H9 (cell line): ENCODE data around the gene SMIM32. TPM values are rescaled to one million over a fixed set of nuclear protein-coding genes. Genes with fewer than 3 reads are reported as not detected.

Source experiments
- DNase-seq: peaks from one replicate; pipeline ENCODE4 v3.0.0-alpha.2; 2017
- H2AFZ ChIP-seq: one replicate; pipeline ENCODE4 v1.6.1; 2013; ENCODE audit warnings: mild to moderate bottlenecking, low read length, control low read depth, moderate library complexity
- H2AK5ac ChIP-seq: 2 replicates; pipeline ENCODE4 v1.6.1; 2013; ENCODE audit warnings: low read length, control low read depth, mixed read lengths; ENCODE audit not compliant: insufficient read length
- H2BK120ac ChIP-seq: one replicate; pipeline ENCODE4 v1.6.1; 2013; ENCODE audit warnings: low read depth, mild to moderate bottlenecking, low read length, control low read depth, inconsistent platforms; ENCODE audit not compliant: poor library complexity, severe bottlenecking
- H2BK12ac ChIP-seq: 2 replicates; pipeline ENCODE4 v1.6.1; 2013; ENCODE audit warnings: low read length, control low read depth, mixed read lengths, low read depth; ENCODE audit not compliant: insufficient read length
- H2BK15ac ChIP-seq: 2 replicates; pipeline ENCODE4 v1.6.1; 2013; ENCODE audit warnings: low read depth, low read length, control low read depth
- H2BK20ac ChIP-seq: one replicate; pipeline ENCODE4 v1.6.1; 2013; ENCODE audit warnings: low read depth, mild to moderate bottlenecking, low read length, control low read depth, inconsistent platforms; ENCODE audit not compliant: poor library complexity, severe bottlenecking
- H2BK5ac ChIP-seq: 2 replicates; pipeline ENCODE4 v1.6.1; 2013; ENCODE audit warnings: low read length, control low read depth, mixed read lengths; ENCODE audit not compliant: insufficient read length
- H3K14ac ChIP-seq: 2 replicates; pipeline ENCODE4 v1.6.1; 2013; ENCODE audit warnings: low read length, control low read depth; ENCODE audit not compliant: insufficient read depth
- H3K18ac ChIP-seq: 2 replicates; pipeline ENCODE4 v1.6.1; 2013; ENCODE audit warnings: low read depth, mild to moderate bottlenecking, mixed read lengths, low read length, control low read depth; ENCODE audit not compliant: insufficient read length
- H3K23ac ChIP-seq: 2 replicates; pipeline ENCODE4 v1.6.1; 2013; ENCODE audit warnings: low read length, control low read depth, mixed read lengths, low read depth; ENCODE audit not compliant: insufficient read length
- H3K23me2 ChIP-seq: 2 replicates; pipeline ENCODE4 v1.6.1; 2013; ENCODE audit warnings: low read depth, mild to moderate bottlenecking, mixed read lengths, low read length, control low read depth; ENCODE audit not compliant: insufficient read length, poor library complexity, severe bottlenecking
- H3K27ac ChIP-seq: 2 replicates; pipeline ENCODE4 v1.5.1; 2013; ENCODE audit warnings: low read length, control low read depth, mixed read lengths, low read depth; ENCODE audit not compliant: insufficient read length
- H3K27me3 ChIP-seq: 2 replicates; pipeline ENCODE4 v1.6.1; 2013; ENCODE audit warnings: low read length, control low read depth, inconsistent platforms; ENCODE audit not compliant: insufficient read depth
- H3K4ac ChIP-seq: 2 replicates; pipeline ENCODE4 v1.6.1; 2013; ENCODE audit warnings: low read depth, mild to moderate bottlenecking, control low read depth, inconsistent platforms, low read length, moderate library complexity
- H3K4me1 ChIP-seq: 2 replicates; pipeline ENCODE4 v1.6.1; 2013; ENCODE audit warnings: low read length, control low read depth, inconsistent platforms; ENCODE audit not compliant: insufficient read depth
- H3K4me2 ChIP-seq: 2 replicates; pipeline ENCODE4 v1.6.1; 2013; ENCODE audit warnings: low read length, control low read depth, mixed read lengths; ENCODE audit not compliant: insufficient read length, insufficient read depth
- H3K56ac ChIP-seq: 2 replicates; pipeline ENCODE4 v1.6.1; 2013; ENCODE audit warnings: low read depth, mild to moderate bottlenecking, mixed read lengths, low read length, control low read depth; ENCODE audit not compliant: insufficient read length
- H3K79me1 ChIP-seq: 2 replicates; pipeline ENCODE4 v1.6.1; 2013; ENCODE audit warnings: low read depth, mild to moderate bottlenecking, moderate library complexity, low read length, control low read depth, inconsistent platforms; ENCODE audit not compliant: insufficient read depth, poor library complexity, severe bottlenecking
- H3K79me2 ChIP-seq: 2 replicates; pipeline ENCODE4 v1.6.1; 2013; ENCODE audit warnings: low read length, control low read depth, inconsistent platforms; ENCODE audit not compliant: insufficient read depth
- H3K9ac ChIP-seq: 2 replicates; pipeline ENCODE4 v1.6.1; 2013; ENCODE audit warnings: low read length, control low read depth, mixed read lengths; ENCODE audit not compliant: insufficient read length; ENCODE audit errors: extremely low read depth
- H3K9me3 ChIP-seq: one replicate; pipeline ENCODE4 v1.6.1; 2013; ENCODE audit warnings: low read depth, low read length, inconsistent platforms; ENCODE audit not compliant: control insufficient read depth
- H3T11ph ChIP-seq: one replicate; pipeline ENCODE4 v1.6.1; 2013; ENCODE audit warnings: mild to moderate bottlenecking, low read length, control low read depth, inconsistent platforms
- H4K20me1 ChIP-seq: one replicate; pipeline ENCODE4 v1.6.1; 2013; ENCODE audit not compliant: control insufficient read depth, insufficient read length, insufficient read depth
- H4K5ac ChIP-seq: 2 replicates; pipeline ENCODE4 v1.6.1; 2013; ENCODE audit warnings: low read depth, mild to moderate bottlenecking, mixed read lengths, low read length, control low read depth; ENCODE audit not compliant: insufficient read length
- H4K8ac ChIP-seq: replicated peaks from 2 replicates; pipeline ENCODE4 v1.6.1; 2013; ENCODE audit warnings: low read length, control low read depth, mixed read lengths, low read depth; ENCODE audit not compliant: insufficient read length
- H4K91ac ChIP-seq: 2 replicates; pipeline ENCODE4 v1.6.1; 2013; ENCODE audit warnings: low read depth, mild to moderate bottlenecking, moderate library complexity, mixed read lengths, low read length, control low read depth; ENCODE audit not compliant: insufficient read length
- H3K27ac Mint-ChIP-seq, 3 experiments: 2 replicates in 2 of 3; 3 replicates in 1 of 3; pipeline ENCODE4 v1.8.0; 2020 to 2021; ENCODE audit warnings: mixed read lengths in 3 of 3, mild to moderate bottlenecking in 1 of 3, moderate library complexity in 1 of 3
- H3K27me3 Mint-ChIP-seq: 2 replicates; pipeline ENCODE4 v1.8.0; 2021; ENCODE audit warnings: low read depth, mild to moderate bottlenecking, moderate library complexity, mixed read lengths
- H3K36me3 Mint-ChIP-seq, 3 experiments: 2 replicates in 2 of 3; 3 replicates in 1 of 3; pipeline ENCODE4 v1.8.0; 2020 to 2021; ENCODE audit warnings: low read depth in 3 of 3, mixed read lengths in 3 of 3; ENCODE audit not compliant: insufficient read depth in 1 of 3
- H3K4me1 Mint-ChIP-seq, 2 experiments: 2 replicates each; pipeline ENCODE4 v1.8.0; 2020; ENCODE audit warnings: mixed read lengths in 2 of 2
- H3K4me3 Mint-ChIP-seq, 2 experiments: 2 replicates in 1 of 2; 3 replicates in 1 of 2; pipeline ENCODE4 v1.8.0; 2020 to 2021; ENCODE audit warnings: mild to moderate bottlenecking in 2 of 2, mixed read lengths in 2 of 2, moderate library complexity in 1 of 2
- H3K9me3 Mint-ChIP-seq, 2 experiments: 2 replicates in 1 of 2; 3 replicates in 1 of 2; pipeline ENCODE4 v1.8.0; 2020; ENCODE audit warnings: mild to moderate bottlenecking in 2 of 2, mixed read lengths in 2 of 2, moderate library complexity in 1 of 2
- CTCF ChIP-seq: fragments of 200-600 bp; sonication (generic); conservative IDR thresholded peaks from 3 replicates; pipeline ENCODE4 v1.8.0; 2021; ENCODE audit warnings: antibody characterized with exemption, mild to moderate bottlenecking
- WGBS: extraction: QIAGEN DNeasy Blood & Tissue Kit; methylation state at CpG from one replicate; pipeline ENCODE4 v1.1.7; 2013; ENCODE audit warnings: missing lambda C conversion rate, low lambda C conversion rate, mixed read lengths; ENCODE audit not compliant: insufficient read length; ENCODE audit errors: extremely low coverage; 5-methylcytosine and 5-hydroxymethylcytosine counted together
- total RNA-seq: library from RNA; stranded (reverse); gene quantifications from 2 replicates; pipeline ENCODE4 v1.2.1, GENCODE V29; 2021

The SMIM32 gene
- total RNA-seq, 1 experiment from 2014 or later: not detected

- Mint-ChIP-seq H3K36me3 (peaks cover 5 to 12% (median 6%) of the 10 kb centered on the region in 3 experiments; a peak in 5 of 7 replicates), H3K27ac (peak overlapping the region in 1 of 3 experiments; percentile 74; a peak in 1 of 7 replicates), H3K4me1 (peaks cover 40 to 42% of the 10 kb centered on the region in 2 experiments), H3K4me3 (peak overlapping the region; percentile 24 to 60), H3K9me3 (peaks cover 4 to 9% of the 10 kb centered on the region in 2 experiments; a peak in 4 of 5 replicates), H3K27me3 (peaks cover 99% of the 10 kb centered on the region)
- H3K27me3 ChIP-seq: peaks cover 56% of the 10 kb centered on the region
- H3K56ac ChIP-seq: no peak overlapping the region
- H2BK5ac ChIP-seq: no peak overlapping the region
- H3K9ac ChIP-seq: no peak overlapping the region
- no peak overlapping the region for H3K23ac ChIP-seq
- H3K27ac ChIP-seq: no peak overlapping the region
- H3K23me2 ChIP-seq: no peaks in the 10 kb centered on the region
- no peak overlapping the region for H3K14ac ChIP-seq
- no peak overlapping the region for H2BK120ac ChIP-seq
- H2AK5ac ChIP-seq: no peak overlapping the region
- H3K9me3 ChIP-seq: no peaks in the 10 kb centered on the region
- no peak overlapping the region for H3K4ac ChIP-seq
- H3K4me2 ChIP-seq: peak overlapping the region; percentile 40
- no peaks in the 10 kb centered on the region for H3K79me2 ChIP-seq
- no CpG with 5 or more reads among the region's 13 CpGs for WGBS
- H2BK15ac ChIP-seq: no peak overlapping the region
- H2BK12ac ChIP-seq: no peak overlapping the region
- peak; percentile 91 for DNase-seq
- H3K4me1 ChIP-seq: 0 out of 2 replicates have a peak, but pooled peaks cover 4% of the 10 kb centered on the region
- no peak overlapping the region for H2BK20ac ChIP-seq
- H4K5ac ChIP-seq: no peak overlapping the region
- H2AFZ ChIP-seq: no peak overlapping the region
- no peak overlapping the region for H3T11ph ChIP-seq
- no peak for TF ChIP-seq CTCF
- no peak overlapping the region for H3K18ac ChIP-seq
- no peaks in the 10 kb centered on the region for H4K20me1 ChIP-seq
- no peak overlapping the region for H4K91ac ChIP-seq
- H3K79me1 ChIP-seq: no peaks in the 10 kb centered on the region
- no peak overlapping the region for H4K8ac ChIP-seq
Measured at GRCh38 chr5:136202469-136203205, 9.7 kb upstream of the SMIM32 start.
